Placental pericyte (primary cell): ENCODE results near the gene RHOA. TPM values are rescaled to one million over a fixed set of nuclear protein-coding genes. Genes with fewer than 3 reads are reported as not detected.

Source experiments
- total RNA-seq: library from RNA; depleted of rRNA; stranded (reverse); fragments of >200 nt; gene quantifications from 2 replicates; pipeline ENCODE4 v1.2.3, GENCODE V29; 2012

RHOA gene
- 748 and 795 TPM in 2 replicates for total RNA-seq

GRCh38 chr3:49411968-49412631 is at the start of gene RHOA, which contains the start of gene TCTA:
TSS of gene RHOA (minus strand) at chr3:49411976. CDS start at chr3:49375589, 36,387 bp downstream.
TSS of gene TCTA (plus strand) at chr3:49412423. CDS start at chr3:49412427, 4 bp downstream.

DNA sequence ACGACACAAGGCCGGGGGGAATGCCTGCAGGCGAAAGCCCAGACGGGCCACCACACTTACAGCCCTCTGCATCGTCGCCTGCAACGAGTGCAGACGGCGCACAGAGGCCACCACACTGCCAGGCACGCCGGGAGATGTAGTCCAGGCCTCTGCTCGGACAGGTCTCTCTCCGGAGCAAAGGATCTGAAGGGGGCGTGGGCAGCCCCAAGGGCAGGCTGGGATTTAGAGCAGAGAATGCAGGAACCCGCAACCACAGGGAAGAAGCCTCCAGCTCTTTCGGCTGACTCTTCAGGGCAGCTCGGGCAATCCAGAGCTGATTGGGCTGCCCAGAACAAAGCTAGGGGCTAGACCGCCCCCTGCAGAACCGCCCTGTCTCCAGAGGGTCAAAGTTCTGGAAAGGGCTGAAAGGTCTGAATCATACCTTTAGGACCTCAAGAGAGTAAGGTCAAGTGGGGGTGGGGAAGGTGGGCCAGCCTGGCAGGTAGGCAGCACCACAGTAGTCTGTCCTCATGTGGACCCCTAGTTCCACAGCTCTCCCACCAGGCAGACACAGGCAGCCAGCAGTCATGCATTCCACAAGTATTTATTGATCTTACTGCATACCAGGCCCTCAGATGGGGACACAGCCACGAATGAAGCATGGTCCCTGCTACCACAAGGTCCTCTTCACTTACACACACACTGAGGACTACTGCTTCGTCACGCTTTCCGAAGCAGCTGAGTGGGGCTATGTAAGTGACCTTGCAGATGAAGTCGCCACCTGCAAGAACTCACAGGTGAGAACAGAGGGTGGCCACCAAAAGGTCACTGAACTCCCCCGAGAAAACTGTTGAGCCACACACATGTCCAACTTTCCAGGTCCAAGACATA is 10.8 kb upstream of the RHOA start, which contains the start of gene AMT:
AMT (minus strand) TSS at position 95 of the 870 bp plus-strand sequence; CDS start at position 72, 23 bp downstream.

GRCh38 chr3:49358217-49358883 is 53.4 kb downstream of the RHOA start, which contains the start of gene GPX1:
TSS of gene GPX1 (minus strand) at chr3:49358353. CDS start at chr3:49358278, 75 bp downstream.

GRCh38 chr3:49339941-49340800 is 71.6 kb downstream of the RHOA start, which contains the start of gene USP4:
TSS of gene USP4 (minus strand) at chr3:49340053. CDS start at chr3:49340024, 29 bp downstream.

Other genes starting within 250 kb of the RHOA start
- gene CCDC71, start 245.6 kb downstream of the RHOA start, total RNA-seq, result 28.5 and 30.0 TPM in 2 replicates
- 17.8 and 41.6 TPM in 2 replicates for gene KLHDC8B, start 240.4 kb downstream of the RHOA start, total RNA-seq
- gene C3orf62, start 134.7 kb downstream of the RHOA start, total RNA-seq, result 1.1 and 1.3 TPM in 2 replicates
- 20.8 and 26.9 TPM in 2 replicates for gene USP4, start 71.9 kb downstream of the RHOA start, total RNA-seq
- 136 and 298 TPM in 2 replicates for gene GPX1, start 53.6 kb downstream of the RHOA start, total RNA-seq
- 19.7 and 27.3 TPM in 2 replicates for gene TCTA, start 447 bp upstream of the RHOA start, total RNA-seq
- 0.29 and 1.1 TPM in 2 replicates for gene AMT, start 10.5 kb upstream of the RHOA start, total RNA-seq
- gene NICN1, start 17.3 kb upstream of the RHOA start, total RNA-seq, result 5.7 and 6.6 TPM in 2 replicates
- gene DAG1, start 58.3 kb upstream of the RHOA start, total RNA-seq, result 62.4 and 126 TPM in 2 replicates
- 0.14 and 0.22 TPM in 2 replicates for gene BSN, start 142.5 kb upstream of the RHOA start, total RNA-seq